Fibroblast of skin of abdomen (primary cell): ENCODE results near the gene RABGAP1.

Experiments used
- DNase-seq: peaks from one replicate; pipeline ENCODE4 v3.0.0-alpha.2; 2013

Gene RABGAP1

GRCh38 chr9:123011380-123011779, 70.6 kb downstream of the RABGAP1 start:
- no peak for DNase-seq

DNA sequence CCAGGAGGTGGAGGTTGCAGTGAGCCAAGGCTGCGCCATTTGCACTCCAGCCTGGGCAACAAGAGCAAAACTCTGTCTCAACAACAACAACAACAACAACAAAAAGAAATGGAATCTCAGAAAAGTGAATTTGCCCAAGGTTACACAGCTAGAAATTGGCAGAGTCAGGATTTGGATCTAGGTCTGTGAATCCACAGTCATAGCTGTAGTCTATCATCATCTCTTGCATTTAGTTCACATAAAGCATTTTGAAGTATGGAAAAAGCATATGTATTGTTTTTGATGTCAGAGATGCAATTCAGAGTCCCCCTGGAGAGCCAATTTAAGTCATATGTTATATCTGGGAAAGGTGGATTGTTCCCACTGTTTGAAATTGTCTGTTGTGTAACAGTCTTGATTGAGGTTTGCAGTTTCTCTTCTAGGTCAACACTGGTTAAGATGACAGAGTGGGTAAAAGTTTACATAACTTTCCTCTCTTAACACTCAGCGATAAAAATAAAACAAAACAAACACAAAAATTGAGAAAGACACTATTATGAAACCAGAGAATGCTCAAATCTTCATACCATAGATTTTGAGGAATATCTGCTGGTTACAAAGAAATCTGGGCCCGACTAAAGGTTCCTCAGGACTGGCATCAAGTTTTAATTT, 71.2 kb downstream of the RABGAP1 start:
- no peak for DNase-seq

DNA sequence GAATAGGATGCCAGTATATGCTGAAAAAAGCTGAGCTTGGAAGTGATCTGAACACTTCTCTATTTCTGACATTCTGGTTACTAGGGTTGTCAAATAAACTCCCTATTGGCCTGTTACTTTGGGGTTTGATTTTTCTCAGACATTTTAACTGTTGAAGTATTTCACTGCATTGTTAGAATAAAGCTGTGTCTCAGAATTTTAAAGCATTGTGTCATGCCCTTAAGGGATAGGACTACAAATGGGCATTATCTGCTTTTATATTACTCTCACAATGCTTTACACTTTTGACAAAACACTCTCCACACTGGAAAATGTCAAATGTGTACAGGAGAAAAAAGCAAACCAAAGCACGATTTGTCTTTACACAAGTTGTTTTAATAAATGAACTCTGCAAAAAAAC, 75.8 kb downstream of the RABGAP1 start:
- no peak for DNase-seq

DNA sequence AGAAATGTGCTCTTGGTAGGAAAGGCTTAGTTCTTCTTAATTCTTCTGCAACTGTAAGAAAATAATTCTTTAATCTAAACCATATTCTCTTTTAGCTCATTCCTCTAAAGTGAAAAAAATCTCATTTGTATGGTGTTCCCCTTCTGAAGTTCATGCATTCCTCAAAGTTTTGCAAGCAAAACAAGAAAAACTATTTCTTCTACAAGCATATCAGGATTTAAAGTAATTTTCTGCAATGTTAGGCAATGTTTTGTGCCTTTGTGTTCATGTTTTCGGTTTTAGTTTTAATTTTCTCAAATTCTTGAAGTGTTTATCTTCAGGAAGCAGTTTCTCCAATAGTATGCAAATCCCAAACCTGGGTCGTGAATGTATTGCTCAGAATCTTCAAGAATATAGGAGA, 80.0 kb downstream of the RABGAP1 start:
- DNase-seq, result peak; percentile 25

GRCh38 chr9:123026425-123026824, 85.6 kb downstream of the RABGAP1 start:
- DNase-seq, result no peak

DNA sequence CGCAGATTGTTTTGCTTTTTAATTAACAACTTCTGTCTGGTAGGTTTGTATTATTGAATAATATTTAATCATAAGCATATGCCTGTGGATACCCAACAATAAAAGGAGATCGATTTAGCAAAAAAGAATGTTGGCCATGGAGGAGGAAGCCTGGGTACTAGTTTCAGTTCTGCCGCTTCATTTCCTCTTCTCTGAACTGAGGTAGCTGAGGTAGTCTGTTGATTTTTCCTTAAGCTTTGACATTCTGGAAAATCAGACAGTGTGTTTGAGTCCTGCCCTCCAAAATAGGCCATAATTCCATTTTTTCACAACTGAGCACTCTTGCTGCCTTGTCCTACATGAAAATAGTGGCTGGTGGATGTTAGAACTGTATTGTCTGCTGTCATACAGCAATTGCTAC, 86.7 kb downstream of the RABGAP1 start:
- no peak for DNase-seq

DNA sequence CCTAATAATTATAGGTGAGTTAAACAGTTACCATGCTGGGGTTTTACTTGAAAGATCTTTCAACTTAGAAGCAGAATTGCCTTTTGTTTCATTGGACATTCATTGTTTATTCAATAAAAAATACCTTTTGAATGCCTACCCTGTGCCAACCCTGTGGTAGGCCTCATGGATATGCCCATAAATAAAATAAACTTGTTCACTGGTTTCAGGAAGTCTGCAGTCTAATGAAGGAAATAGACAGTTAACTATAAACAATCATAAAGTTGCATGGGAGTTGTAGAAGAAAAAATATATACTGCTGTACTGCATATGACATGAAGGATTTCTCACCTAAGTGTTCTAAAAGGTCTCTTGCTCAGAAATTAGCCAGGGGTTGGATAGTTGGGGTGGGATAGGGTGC, 87.3 kb downstream of the RABGAP1 start:
- no peak for DNase-seq

- no peak for DNase-seq
Measured at GRCh38 chr9:123028973-123029372, 88.2 kb downstream of the RABGAP1 start.

GRCh38 chr9:123031963-123032362, 91.1 kb downstream of the RABGAP1 start:
- DNase-seq, result no peak

DNA sequence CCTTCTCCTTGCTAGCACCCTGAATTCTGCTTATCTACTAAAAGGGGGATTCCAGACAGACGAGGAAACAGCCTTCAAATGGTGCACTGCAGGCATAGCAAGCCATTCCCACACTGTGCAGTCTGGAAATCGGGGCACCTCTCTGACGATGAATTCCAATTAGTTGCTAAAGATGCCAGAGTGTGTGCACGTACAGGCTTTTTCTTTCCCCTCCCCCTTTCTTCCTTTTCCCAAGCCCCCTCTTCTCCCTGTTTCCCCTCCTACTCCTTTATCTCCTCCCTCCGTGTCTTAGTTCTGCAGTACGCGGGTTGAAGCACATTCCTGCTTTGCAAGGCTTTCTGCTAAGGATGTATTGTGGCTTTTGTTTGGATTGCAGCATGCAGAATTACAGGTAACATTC, 92.5 kb downstream of the RABGAP1 start, which contains the start of gene GPR21:
Gene GPR21, plus strand, starts transcription at position 316 of the 400 bp plus-strand sequence. CDS start 900 bp downstream, outside the sequence.
- DNase-seq, result no peak

GRCh38 chr9:123033864-123034601, 93.2 kb downstream of the RABGAP1 start:
- peak; percentile 42 for DNase-seq

GRCh38 chr9:123034881-123035510, 94.2 kb downstream of the RABGAP1 start:
- DNase-seq, result no peak

- no peak for DNase-seq
Measured at GRCh38 chr9:123035791-123036190, 95.0 kb downstream of the RABGAP1 start.

DNA sequence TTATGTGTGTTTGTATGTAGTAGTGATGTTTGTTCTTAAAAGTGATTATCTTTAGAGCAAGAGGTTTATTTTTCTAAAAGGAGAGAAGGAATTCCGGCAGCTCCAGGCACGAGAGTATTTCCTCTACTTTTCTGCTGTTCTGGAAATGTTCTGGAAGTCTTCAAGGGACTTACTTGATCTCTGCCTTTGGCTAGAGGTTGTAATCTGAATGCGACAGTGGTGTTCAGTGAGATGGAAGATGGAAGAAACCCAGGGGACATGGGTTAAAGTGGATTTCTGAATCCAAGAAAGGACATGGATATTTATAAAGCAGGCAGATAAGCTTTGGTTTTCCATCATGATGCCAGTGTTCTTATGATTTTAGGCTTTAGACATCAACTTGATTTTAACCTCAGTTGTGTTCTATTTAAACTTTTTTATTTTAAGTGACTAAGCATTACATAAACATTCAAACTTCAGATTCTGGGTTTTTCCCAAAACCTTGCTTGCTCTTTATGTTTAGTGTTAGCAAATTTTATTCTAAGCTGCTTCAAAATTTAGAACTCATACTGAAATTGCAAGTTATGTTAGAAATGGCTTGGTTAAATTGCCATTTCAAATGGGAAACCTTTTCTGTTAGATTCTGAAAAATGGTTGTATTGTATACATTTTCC, 96.2 kb downstream of the RABGAP1 start:
- DNase-seq, result no peak

DNA sequence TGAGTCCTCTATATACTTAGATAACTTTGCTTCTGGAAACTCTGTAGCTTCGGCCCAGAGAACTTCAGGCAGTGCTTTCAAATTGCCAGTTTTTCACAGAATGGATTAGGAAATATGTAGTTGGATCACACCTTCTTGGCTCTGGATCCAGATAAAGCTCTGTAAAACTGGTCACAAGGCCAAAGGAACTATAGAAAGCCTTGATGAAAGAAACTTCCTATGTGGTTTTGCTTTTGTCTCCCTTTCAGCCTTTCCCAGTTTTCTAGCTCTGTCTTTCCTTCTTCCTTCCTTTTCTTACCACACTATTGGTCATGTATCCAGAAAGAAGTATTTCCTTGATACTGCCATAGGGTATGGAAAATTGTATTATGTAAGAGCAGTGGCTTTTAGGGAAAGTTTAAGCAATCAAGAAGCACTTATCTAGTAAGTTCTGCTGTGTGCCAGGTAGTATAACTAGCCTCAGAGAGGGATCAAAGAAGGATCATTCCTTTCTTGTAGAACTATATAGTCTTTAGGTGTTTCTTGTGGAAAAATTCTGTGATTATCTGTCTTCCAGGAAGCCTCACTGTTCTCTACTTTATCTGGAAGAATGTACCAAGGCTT, 98.9 kb downstream of the RABGAP1 start:
- no peak for DNase-seq

DNA sequence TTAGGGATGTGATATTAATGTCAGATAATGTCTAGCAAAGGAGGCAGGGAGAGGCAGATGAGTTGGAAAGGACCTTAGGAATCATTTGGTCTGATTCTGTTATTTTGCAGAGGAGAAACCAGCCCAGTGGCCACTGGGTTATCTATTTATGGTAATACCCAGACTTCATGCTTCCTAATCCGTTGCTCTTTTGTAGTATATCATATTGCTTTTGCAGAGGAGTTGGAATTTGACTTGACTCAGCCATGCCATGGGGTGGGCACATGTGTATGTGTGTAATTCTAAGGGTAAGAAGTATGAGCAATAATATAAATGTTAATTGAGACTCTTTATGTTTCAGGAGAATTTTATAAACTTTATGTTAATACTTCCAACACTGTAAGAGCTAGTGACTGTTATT, 100.0 kb downstream of the RABGAP1 start:
- no peak for DNase-seq

DNA sequence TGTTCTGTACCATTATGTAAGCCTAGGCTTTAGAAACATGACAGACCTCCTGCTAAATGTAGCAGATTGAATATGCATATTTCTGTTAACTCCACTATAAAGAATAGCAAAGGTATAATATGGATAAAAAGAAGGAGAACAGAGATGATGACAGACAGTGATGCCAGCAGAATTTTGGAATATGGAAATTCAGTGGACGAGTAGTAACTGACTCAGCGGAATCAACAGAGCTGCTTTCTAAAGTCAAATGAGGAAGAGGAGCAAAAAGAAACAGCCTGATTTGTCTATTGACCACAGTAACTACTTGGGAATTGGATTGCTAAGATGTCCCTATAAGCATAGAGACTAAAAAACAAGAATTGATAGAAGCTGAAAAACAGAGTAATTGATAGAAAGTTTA, 100.7 kb downstream of the RABGAP1 start:
- no peak for DNase-seq

GRCh38 chr9:123043081-123043939, 102.5 kb downstream of the RABGAP1 start:
- DNase-seq, result no peak

GRCh38 chr9:123044586-123044985, 103.8 kb downstream of the RABGAP1 start:
- DNase-seq, result peak; percentile 98

- no peak for DNase-seq
Measured at GRCh38 chr9:123046406-123047195, 105.8 kb downstream of the RABGAP1 start.

- peak; percentile 72 for DNase-seq
Measured at GRCh38 chr9:123048748-123049147, 107.9 kb downstream of the RABGAP1 start.
